SK-N-SH (cell line): ENCODE data around the gene SH3BP4. TPM values are rescaled to one million over a fixed set of nuclear protein-coding genes. Genes with fewer than 3 reads are reported as not detected.

Experiments
- CTCF ChIA-PET: fragments of 300-600, 350-600 bp; formaldehyde crosslinking; extraction: SDS; loops from one replicate; lab custom pipeline; 2021; lab: Yijun Ruan, JAX
- POLR2A ChIA-PET: fragments of 350-600 bp; sonication (Branson Sonifier 250); formaldehyde crosslinking; extraction: SDS; loops from one replicate; lab custom pipeline; 2020; ENCODE audit warnings: antibody characterized with exemption, inconsistent platforms; lab: Yijun Ruan, JAX
- DNase-seq: peaks from one replicate; pipeline ENCODE4 v3.0.0; 2012
- H2AFZ ChIP-seq: fragments of 200-600 bp; sonication (generic); 2 replicates; pipeline ENCODE4 v1.8.1; 2016; ENCODE audit warnings: antibody characterized with exemption, mild to moderate bottlenecking, low read depth
- H3F3A ChIP-seq: fragments of 200-600 bp; sonication (generic); replicated peaks from 2 replicates; pipeline ENCODE3; 2016; ENCODE audit warnings: antibody characterized with exemption, mild to moderate bottlenecking; ENCODE audit not compliant: insufficient read depth
- H3K27ac ChIP-seq, 2 experiments: fragments of 200-500 bp in 1 of 2; fragments of 200-600 bp in 1 of 2; sonication (Bioruptor generic) in 1 of 2; sonication (generic), shearing (Covaris generic) in 1 of 2; 2 replicates each; pipeline versions ENCODE4 v1.5.1 to v1.6.1; 2014 to 2016; ENCODE audit warnings: low read depth in 2 of 2, inconsistent platforms in 1 of 2, low read length in 1 of 2, mild to moderate bottlenecking in 1 of 2, mixed read lengths in 1 of 2
- H3K27me3 ChIP-seq: fragments of 200-600 bp; sonication (generic), shearing (Covaris generic); 2 replicates; pipeline ENCODE4 v1.6.1; 2016; ENCODE audit warnings: mixed run types; ENCODE audit not compliant: insufficient read depth
- H3K36me3 ChIP-seq, 2 experiments: fragments of 200-500 bp in 1 of 2; fragments of 200-600 bp in 1 of 2; sonication (Bioruptor generic) in 1 of 2; sonication (generic) in 1 of 2; replicated peaks in 1 of 2; 2 replicates each; pipeline versions ENCODE3 to v1.5.1; 2014 to 2016; ENCODE audit warnings: low read length in 1 of 2, mild to moderate bottlenecking in 1 of 2; ENCODE audit not compliant: insufficient read depth in 2 of 2, control insufficient read depth in 1 of 2
- H3K4me1 ChIP-seq, 2 experiments: fragments of 200-500 bp in 1 of 2; fragments of 200-600 bp in 1 of 2; sonication (Bioruptor generic) in 1 of 2; sonication (generic), shearing (Covaris generic) in 1 of 2; 2 replicates each; pipeline versions ENCODE4 v1.5.1 to v1.6.1; 2014 to 2016; ENCODE audit warnings: low read depth in 1 of 2, low read length in 1 of 2, mixed run types in 1 of 2; ENCODE audit not compliant: insufficient read depth in 2 of 2, control insufficient read depth in 1 of 2
- H3K4me2 ChIP-seq: fragments of 200-600 bp; sonication (generic), shearing (Covaris generic); 2 replicates; pipeline ENCODE4 v1.6.1; 2017; ENCODE audit warnings: mixed run types
- H3K4me3 ChIP-seq, 2 experiments: fragments of 200-500 bp in 1 of 2; fragments of 200-600 bp in 1 of 2; sonication (Bioruptor generic) in 1 of 2; sonication (generic), shearing (Covaris generic) in 1 of 2; 2 replicates each; pipeline versions ENCODE4 v1.5.1 to v1.8.1; 2014 to 2016; ENCODE audit warnings: low read depth in 2 of 2, inconsistent platforms in 1 of 2, low read length in 1 of 2, mild to moderate bottlenecking in 1 of 2, mixed read lengths in 1 of 2, moderate library complexity in 1 of 2
- H3K79me2 ChIP-seq: fragments of 200-600 bp; sonication (generic); 2 replicates; pipeline ENCODE4 v1.8.1; 2017; ENCODE audit warnings: mild to moderate bottlenecking; ENCODE audit not compliant: insufficient read depth
- H3K9ac ChIP-seq: fragments of 200-600 bp; sonication (generic); 2 replicates; pipeline ENCODE4 v1.6.1; 2017; ENCODE audit warnings: mixed run types
- H3K9me2 ChIP-seq: fragments of 200-600 bp; sonication (generic); 2 replicates; pipeline ENCODE4 v1.6.1; 2017; ENCODE audit warnings: mixed run types
- H3K9me3 ChIP-seq: fragments of 200-600 bp; sonication (generic); 2 replicates; pipeline ENCODE4 v1.6.1; 2017; ENCODE audit warnings: mixed run types, mild to moderate bottlenecking, moderate library complexity
- H4K20me1 ChIP-seq: fragments of 200-600 bp; sonication (generic); 2 replicates; pipeline ENCODE4 v1.6.1; 2017; ENCODE audit warnings: mild to moderate bottlenecking, mixed run types; ENCODE audit not compliant: insufficient read depth
- CTCF ChIP-seq: fragments of 200-600 bp; sonication (generic); IDR thresholded peaks from 2 replicates; pipeline ENCODE4 v1.6.1; 2017; ENCODE audit warnings: antibody characterized with exemption, mild to moderate bottlenecking, moderate library complexity
- EP300 ChIP-seq, 2 experiments: IDR thresholded peaks; 2 replicates each; pipeline versions ENCODE4 v1.4.0 to v1.6.1; 2012; ENCODE audit warnings: borderline replicate concordance in 1 of 2, low read depth in 1 of 2, low read length in 1 of 2
- PBX3 ChIP-seq: IDR thresholded peaks from 2 replicates; pipeline ENCODE4; 2012
- SIN3A ChIP-seq: IDR thresholded peaks from 2 replicates; pipeline ENCODE4 v1.6.1; 2012; ENCODE audit warnings: low read depth, mild to moderate bottlenecking, low read length, moderate library complexity, borderline replicate concordance
- USF1 ChIP-seq: IDR thresholded peaks from 2 replicates; pipeline ENCODE4 v1.4.0; 2012; ENCODE audit warnings: low read depth, borderline replicate concordance
- WGBS: methylation state at CpG from one replicate; pipeline ENCODE4 v1.1.6; 2017; ENCODE audit warnings: low lambda C conversion rate; 5-methylcytosine and 5-hydroxymethylcytosine counted together
- polyA plus RNA-seq, 3 experiments: library from polyadenylated mRNA; depleted of rRNA; stranded (reverse); fragments of >200 nt; gene quantifications; 2 replicates each; pipeline ENCODE4 v1.2.3, GENCODE V29; 2012

The SH3BP4 gene
- polyA plus RNA-seq, 1 of the 3 experiments (the other 2 are of a cell fraction) = 27.7 TPM

GRCh38 chr2:234958746-234959395 is 7.1 kb downstream of the SH3BP4 start (continued):
- TF ChIP-seq USF1 (no peak), CTCF (no peak)

- Histone ChIP-seq H3K4me2 (no peak overlapping the region), H3K36me3 (peaks cover 4 to 8% of the 10 kb centered on the region in 2 experiments), H3K4me3 (no peak overlapping the region), H3K79me2 (peaks cover 100% of the 10 kb centered on the region), H3K9me2 (no peaks in the 10 kb centered on the region), H2AFZ (no peak overlapping the region), H3K27ac (no peak overlapping the region; a peak in 1 of 4 replicates), H3K9me3 (no peaks in the 10 kb centered on the region), H3K27me3 (no peaks in the 10 kb centered on the region), H3F3A (peaks cover 8% of the 10 kb centered on the region), H3K9ac (no peak overlapping the region), H3K4me1 (peaks cover 33 to 56% of the 10 kb centered on the region in 2 experiments), H4K20me1 (peaks cover 98% of the 10 kb centered on the region)
- DNase-seq = no peak
- WGBS = 85% methylated on average over 13 of the region's 13 CpGs
- POLR2A ChIA-PET = no interaction called here
- TF ChIP-seq PBX3 = no peak
- TF ChIP-seq EP300 (IDR thresholded peaks at IDR 0.05; ENCODE audit: borderline replicate concordance in 1 of 2, low read depth in 1 of 2, low read length in 1 of 2) = no peak
- TF ChIP-seq SIN3A = no peak
- TF ChIP-seq CTCF = no peak
- CTCF ChIA-PET = no interaction called here
These were observed 8.6 kb downstream of the SH3BP4 start for GRCh38 chr2:234960175-234961088.
